B cell (primary cell): ENCODE results near the gene C19orf33.

ENCODE experiments used
- CTCF ChIP-seq: fragments of 200-600 bp; IDR thresholded peaks from one replicate; pipeline ENCODE4 v1.8.0; 2022; ENCODE audit warnings: antibody characterized with exemption, mild to moderate bottlenecking
- EZH2 ChIP-seq: IDR thresholded peaks from 2 replicates; pipeline ENCODE4 v1.6.1; 2012; ENCODE audit warnings: borderline replicate concordance, low read depth, mild to moderate bottlenecking, moderate library complexity, low read length; ENCODE audit not compliant: insufficient read depth, poor library complexity, severe bottlenecking

DNA sequence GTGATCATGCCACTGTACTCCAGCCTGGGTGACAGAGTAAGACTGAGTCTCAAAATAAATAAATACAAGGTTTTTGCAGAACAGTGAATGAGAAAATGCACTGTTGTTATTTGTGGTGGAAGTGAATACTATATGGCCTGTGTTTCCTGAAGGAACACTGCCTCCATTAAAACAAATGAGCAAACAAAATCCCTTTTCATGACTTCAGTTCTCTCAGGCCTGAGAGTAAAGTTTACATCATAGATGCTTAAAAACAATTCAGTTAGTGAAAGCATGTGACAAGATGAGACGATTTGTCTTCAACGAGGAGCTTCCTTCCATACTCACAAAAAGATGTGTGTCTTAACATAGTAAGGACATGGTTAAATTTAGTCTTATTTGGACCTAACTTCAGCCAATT lies 25.3 kb upstream of the C19orf33 start:
- TF ChIP-seq EZH2 (no peak), CTCF (no peak)
